Measurements from ENCODE around the gene VAC14.
"Not testable (repeated sequence)": the region's sequence is repeated elsewhere in the genome, so short reads cannot be mapped to it uniquely, and the experiment has no call there.

VAC14 gene

DNA sequence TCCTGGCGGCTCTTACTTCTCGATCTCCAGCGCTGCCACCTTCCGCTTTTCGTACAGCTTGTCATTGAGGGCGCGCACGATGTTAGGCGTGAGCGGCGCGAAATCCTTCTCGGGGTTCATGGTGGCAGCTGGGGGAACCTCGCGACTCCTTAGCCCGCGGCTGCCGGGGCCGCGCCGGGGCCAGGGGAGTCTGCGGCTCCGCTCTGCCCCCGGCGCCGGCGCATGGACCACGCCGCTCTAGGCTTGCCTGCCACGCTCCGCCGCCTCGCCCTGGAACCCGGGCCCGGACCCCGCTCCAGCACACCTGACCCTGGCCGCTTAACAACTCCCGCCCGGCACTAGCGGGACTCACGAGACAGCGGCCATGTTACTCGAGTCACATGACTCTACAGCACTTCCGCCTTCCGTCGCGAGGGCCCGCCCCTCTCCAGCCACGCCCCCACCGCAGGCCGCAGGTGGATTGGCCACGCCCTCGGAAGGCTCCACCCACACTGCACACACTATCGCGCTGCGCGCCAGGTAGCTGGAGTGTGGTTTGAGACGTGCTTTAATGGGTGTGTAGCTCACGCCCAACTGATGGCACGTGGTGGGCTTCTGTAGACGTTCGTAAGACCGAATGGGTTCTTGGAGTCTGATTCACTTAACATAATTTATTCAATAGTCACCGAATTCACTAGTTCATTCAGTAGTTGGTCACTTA is at the start of gene VAC14:
Gene VAC14, minus strand, starts transcription at position 378 of the 700 bp plus-strand sequence. Its CDS starts 258 bp downstream, at position 120.
- DNase-seq (ENCODE audit: low read depth in 1 of 2, low spot score in 1 of 2) = peak; percentile 94 to 95

- DNase-seq (ENCODE audit: low read depth in 1 of 2, low spot score in 1 of 2) = not testable (repeated sequence)
Observed at GRCh38 chr16:70823498-70824118, 22.6 kb upstream of the VAC14 start.

- DNase-seq (ENCODE audit: low read depth in 1 of 2, low spot score in 1 of 2) = not testable (repeated sequence)
Observed at GRCh38 chr16:70822734-70823133, 21.8 kb upstream of the VAC14 start.

DNA sequence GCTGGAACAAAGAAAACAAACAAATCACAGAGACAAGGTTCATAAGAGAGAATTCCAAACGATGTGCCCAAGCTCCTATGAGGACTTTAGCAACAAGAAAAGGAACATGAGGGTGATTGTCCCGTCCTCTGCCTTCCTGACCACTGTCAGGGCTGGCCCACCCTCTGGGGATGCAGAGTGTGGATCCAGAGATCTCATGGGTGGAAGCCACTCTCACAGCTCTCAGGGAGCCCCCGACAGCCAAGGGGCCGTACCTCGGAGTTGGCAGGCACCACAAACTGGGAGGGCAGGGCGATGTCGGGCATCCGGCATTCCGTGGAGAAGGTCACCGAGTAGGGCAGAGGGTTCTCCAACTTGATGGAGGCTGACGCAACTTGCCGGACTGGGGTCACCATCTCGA is 17.1 kb upstream of the VAC14 start:
- DNase-seq (ENCODE audit: low read depth in 1 of 2, low spot score in 1 of 2) = not testable (repeated sequence)

DNA sequence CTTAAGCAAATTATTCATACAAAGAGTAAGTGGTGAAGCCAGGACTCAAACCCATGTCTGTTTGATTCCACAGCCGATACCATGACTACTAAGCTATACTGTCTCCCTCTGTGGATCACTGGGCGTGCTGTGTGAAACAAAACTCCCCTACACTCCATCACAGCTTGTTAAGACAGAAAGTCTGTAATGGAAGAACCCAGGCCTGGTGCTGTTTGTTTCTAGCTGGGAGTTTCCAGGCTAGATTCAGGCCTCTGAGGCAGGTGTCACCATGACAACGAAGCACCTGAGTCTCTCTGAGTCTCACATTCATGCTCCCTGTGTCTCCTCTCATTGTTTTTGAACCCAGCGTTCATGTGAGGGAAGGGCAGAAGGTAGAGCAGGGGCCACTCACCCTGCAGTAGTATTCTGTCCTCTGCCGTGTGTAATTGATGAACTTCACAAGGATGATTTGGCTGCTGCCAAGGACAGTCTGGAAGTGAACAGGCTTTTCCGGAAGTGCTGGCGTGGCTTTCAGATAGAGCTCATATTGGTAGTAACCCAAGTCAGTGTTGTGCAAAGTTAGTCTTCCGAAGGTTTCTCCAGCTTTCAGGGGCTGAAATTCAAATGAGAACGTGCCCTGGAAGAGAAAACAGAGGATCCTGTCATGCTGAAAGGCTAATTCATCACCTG is 8.6 kb upstream of the VAC14 start:
- no peak for DNase-seq (ENCODE audit: low read depth in 1 of 2, low spot score in 1 of 2)

DNA sequence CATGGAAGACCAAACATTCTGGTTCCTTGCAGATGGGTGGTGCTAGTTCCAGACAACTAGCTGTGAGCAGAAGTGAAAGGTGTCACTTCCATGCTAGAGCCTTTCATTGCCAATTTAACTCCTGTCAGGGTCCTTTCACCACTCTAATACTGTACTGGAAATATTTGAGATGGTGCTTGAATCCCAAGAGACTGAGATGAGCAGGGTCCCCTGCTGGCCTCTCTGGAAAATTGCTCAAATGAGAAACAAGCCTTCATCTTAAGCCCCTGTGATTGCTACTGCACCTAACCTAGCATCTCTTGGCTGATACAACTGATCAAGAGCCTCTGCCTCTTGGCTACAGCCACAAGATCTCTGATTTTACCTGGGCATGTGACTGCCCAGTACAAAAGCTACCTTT is 7.4 kb upstream of the VAC14 start:
- no peak for DNase-seq (ENCODE audit: low read depth in 1 of 2, low spot score in 1 of 2)

- no peak for DNase-seq (ENCODE audit: low read depth in 1 of 2, low spot score in 1 of 2)
Observed at GRCh38 chr16:70805787-70806186, 4.8 kb upstream of the VAC14 start.

GRCh38 chr16:70805380-70805779 is 4.4 kb upstream of the VAC14 start:
- DNase-seq (ENCODE audit: low read depth in 1 of 2, low spot score in 1 of 2) = no peak

DNA sequence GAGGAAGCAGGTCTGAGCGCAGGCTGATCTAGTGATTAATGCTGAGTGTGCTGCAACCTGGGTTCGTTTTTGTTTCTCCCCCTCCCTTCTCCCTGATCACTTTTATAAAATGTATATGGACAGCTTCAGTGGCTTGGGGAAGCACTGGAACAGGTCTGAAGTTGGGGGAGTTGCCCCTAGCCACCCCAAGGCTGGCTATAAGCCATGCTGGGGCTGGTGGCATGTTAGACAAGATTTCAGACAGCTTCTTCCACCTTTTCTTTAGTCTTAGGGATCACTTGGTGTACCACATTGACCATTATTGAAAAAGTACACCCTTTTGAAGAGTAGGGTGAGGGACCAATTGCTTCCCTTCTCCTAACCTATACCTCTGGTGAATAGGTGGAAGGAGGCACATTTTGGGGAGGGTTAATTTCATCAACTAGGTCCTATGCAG is 3.8 kb upstream of the VAC14 start:
- no peak for DNase-seq (ENCODE audit: low read depth in 1 of 2, low spot score in 1 of 2)

- DNase-seq (ENCODE audit: low read depth in 1 of 2, low spot score in 1 of 2) = no peak
Observed at GRCh38 chr16:70804153-70804733, 3.3 kb upstream of the VAC14 start.

DNA sequence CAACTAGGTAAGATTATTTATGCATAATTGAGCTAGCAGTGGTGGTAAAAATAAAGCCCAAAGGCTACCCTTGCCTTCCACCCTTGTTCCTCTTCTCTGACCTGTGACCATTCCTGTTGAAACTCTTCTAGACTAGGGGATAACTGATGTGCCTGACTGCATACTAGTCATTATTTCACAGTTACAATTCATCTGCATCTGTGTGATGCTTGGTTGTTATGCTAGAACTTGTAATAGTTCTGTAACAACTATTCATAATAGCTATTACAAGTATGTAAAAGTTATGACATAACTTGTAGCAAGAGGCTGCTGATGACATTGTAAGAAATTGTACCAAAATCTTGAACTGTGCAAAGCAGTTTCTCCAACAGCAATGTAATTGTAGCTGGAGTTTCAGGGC is 2.4 kb upstream of the VAC14 start:
- no peak for DNase-seq (ENCODE audit: low read depth in 1 of 2, low spot score in 1 of 2)

GRCh38 chr16:70801611-70802010 is 653 bp upstream of the VAC14 start:
- DNase-seq (ENCODE audit: low read depth in 1 of 2, low spot score in 1 of 2) = no peak

- DNase-seq (ENCODE audit: low read depth in 1 of 2, low spot score in 1 of 2) = no peak
Observed at GRCh38 chr16:70800311-70800710, 647 bp downstream of the VAC14 start.

- no peak for DNase-seq (ENCODE audit: low read depth in 1 of 2, low spot score in 1 of 2)
Observed at GRCh38 chr16:70796301-70796700, 4.7 kb downstream of the VAC14 start.

DNA sequence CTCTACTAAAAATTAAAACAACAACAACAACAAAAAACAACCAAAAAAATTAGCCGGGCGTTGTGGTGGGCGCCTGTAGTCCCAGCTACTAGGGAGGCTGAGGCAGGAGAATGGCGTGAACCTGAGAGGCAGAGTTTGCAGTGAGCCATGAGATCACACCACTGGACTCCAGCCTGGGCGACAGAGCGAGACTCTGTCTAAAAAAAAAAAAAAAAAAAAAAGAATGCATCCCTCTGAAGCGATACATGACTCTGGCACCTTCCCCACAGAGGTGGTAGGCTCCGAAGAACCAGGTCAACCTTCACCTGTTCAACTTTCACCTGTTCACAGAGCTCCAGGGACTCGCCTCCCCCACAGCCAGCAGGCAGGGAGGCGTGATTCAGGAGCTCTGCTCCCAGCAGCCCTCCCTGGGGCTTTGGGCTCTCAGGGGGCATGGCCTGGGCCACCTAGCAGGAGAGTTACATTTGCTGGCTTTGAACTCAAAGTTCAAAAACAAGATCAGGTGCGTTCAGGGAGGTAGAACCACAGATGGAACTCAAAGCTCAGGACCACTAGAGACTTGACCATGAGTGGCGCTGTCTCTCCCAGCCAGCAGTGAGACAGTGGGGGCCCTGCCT is 5.6 kb downstream of the VAC14 start:
- DNase-seq (ENCODE audit: low read depth in 1 of 2, low spot score in 1 of 2) = no peak

DNA sequence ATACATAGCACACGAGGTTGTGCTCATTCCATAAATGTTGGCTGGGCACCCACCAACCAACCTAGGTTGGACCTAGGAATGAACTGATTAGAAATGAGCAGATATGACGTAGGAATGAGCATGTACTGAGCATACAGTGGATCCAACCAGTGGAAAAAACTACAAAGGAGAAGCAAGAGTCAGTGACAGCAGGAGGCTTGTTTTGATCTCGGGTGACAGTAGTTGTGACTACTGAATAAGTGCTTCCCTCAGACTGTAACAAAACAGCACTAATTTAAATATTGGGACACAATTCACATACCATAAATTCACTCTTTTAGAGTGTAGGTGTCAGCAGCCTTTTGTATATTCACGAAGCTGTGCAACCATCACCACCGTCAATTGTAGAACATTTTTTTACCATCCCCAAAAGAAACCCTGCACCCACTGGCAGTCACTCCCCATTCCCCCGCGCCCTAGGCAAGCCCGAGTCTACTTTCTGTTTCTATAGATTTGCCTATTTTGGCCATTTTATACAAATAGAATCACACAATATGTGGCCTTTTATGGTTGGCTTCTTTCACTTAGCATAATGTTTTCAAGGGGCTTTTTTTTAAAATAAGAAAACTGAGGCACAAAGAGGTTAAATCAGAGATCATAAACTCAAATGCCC is 7.0 kb downstream of the VAC14 start:
- no peak for DNase-seq (ENCODE audit: low read depth in 1 of 2, low spot score in 1 of 2)

- DNase-seq (ENCODE audit: low read depth in 1 of 2, low spot score in 1 of 2) = no peak
Observed at GRCh38 chr16:70790815-70791214, 10.1 kb downstream of the VAC14 start.

GRCh38 chr16:70789595-70790447 is 11.1 kb downstream of the VAC14 start:
- DNase-seq (ENCODE audit: low read depth in 1 of 2, low spot score in 1 of 2) = no peak

DNA sequence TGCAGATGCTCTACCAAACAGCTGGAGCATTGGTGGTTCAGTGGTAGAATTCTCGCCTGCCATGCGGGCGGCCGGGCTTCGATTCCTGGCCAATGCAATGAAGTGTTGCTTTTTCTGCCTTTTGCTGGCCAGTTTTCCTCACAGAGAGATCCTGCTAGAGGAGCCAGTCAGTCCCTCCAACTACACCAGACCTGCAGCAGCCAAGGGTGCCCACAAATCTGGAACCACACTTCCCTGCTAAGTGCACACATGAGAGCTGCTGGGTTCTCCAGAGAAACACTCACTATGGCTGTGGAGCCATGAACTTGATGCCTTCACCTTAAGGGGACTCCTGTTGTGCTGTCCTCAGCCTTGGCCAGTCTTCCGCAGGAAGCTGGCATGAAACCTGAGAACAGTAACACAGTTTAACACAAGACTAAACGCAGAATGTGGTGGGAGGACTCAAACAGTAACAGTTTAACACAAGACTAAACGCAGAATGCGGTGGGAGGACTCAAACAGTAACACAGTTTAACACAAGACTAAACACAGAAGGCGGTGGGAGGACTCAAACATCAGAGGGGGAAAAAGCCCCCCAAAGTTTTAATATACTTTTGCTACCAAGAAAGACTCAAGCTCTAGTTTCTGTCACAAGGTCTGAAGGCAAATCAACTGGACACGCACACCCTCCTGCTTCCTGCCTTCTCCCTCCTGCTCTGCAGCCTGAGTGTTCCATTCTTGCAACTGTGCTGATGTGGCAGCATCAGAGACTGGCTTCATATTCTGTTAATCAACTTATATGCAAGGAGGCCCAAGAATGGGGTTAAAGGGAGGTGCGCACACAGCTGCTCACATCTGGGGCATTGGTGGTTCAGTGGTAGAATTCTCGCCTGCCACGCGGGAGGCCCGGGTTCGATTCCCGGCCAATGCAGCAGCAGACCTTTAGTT is 12.0 kb downstream of the VAC14 start:
- no peak for DNase-seq (ENCODE audit: low read depth in 1 of 2, low spot score in 1 of 2)

Measured in activated CD4-positive, alpha-beta T cell treated with anti-CD3 and anti-CD28 coated beads, Interleukin-2, amount 50 U/mL, for 24 hours (primary cell).